ENCODE measurements around the gene SLC39A6. TPM values are rescaled to one million over a fixed set of nuclear protein-coding genes. Genes with fewer than 3 reads are reported as not detected.

SLC39A6 gene, protein sequence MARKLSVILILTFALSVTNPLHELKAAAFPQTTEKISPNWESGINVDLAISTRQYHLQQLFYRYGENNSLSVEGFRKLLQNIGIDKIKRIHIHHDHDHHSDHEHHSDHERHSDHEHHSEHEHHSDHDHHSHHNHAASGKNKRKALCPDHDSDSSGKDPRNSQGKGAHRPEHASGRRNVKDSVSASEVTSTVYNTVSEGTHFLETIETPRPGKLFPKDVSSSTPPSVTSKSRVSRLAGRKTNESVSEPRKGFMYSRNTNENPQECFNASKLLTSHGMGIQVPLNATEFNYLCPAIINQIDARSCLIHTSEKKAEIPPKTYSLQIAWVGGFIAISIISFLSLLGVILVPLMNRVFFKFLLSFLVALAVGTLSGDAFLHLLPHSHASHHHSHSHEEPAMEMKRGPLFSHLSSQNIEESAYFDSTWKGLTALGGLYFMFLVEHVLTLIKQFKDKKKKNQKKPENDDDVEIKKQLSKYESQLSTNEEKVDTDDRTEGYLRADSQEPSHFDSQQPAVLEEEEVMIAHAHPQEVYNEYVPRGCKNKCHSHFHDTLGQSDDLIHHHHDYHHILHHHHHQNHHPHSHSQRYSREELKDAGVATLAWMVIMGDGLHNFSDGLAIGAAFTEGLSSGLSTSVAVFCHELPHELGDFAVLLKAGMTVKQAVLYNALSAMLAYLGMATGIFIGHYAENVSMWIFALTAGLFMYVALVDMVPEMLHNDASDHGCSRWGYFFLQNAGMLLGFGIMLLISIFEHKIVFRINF
- total RNA-seq (2022; extraction: Qiagen RNA extraction; ENCODE audit: low read depth): 36.6 to 50.4 TPM (median 50.3 TPM) in 5 replicates

GRCh38 chr18:36129300-36130038, at the start of gene SLC39A6, which contains the start of gene ELP2:
TSS of gene SLC39A6 (minus strand) at chr18:36129340. CDS start at chr18:36127007, 2,333 bp downstream.
TSS of gene ELP2 (plus strand) at chr18:36129899. CDS start at chr18:36129934, 35 bp downstream.

GRCh38 chr18:36067055-36067957, 61.8 kb downstream of the SLC39A6 start, which contains the start of gene RPRD1A:
TSS of gene RPRD1A (minus strand) at chr18:36067559. CDS start at chr18:36067404, 155 bp downstream.

Other genes with a start within 250 kb of the SLC39A6 start
- gene RPRD1A, start 61.8 kb downstream of the SLC39A6 start, total RNA-seq (2022; extraction: Qiagen RNA extraction; ENCODE audit: low read depth): 17.4 to 24.2 TPM (median 22.3 TPM) in 5 replicates
- gene ELP2, start 559 bp upstream of the SLC39A6 start, total RNA-seq (2022; extraction: Qiagen RNA extraction; ENCODE audit: low read depth): 32.7 to 38.5 TPM (median 36.1 TPM) in 5 replicates
- 2.8 to 4.6 TPM (median 4.4 TPM) in 5 replicates for gene MOCOS, start 58.2 kb upstream of the SLC39A6 start, total RNA-seq (2022; extraction: Qiagen RNA extraction; ENCODE audit: low read depth)
- gene FHOD3, start 168.4 kb upstream of the SLC39A6 start, total RNA-seq (2022; extraction: Qiagen RNA extraction; ENCODE audit: low read depth): 2.6 to 3.9 TPM (median 3.3 TPM) in 5 replicates

Data from A549 treated with GW870086 at 1 μM for 4 hours (cell line).